ENCODE results near the gene EMC9. TPM values are rescaled to one million over a fixed set of nuclear protein-coding genes. Genes with fewer than 3 reads are reported as not detected.

The EMC9 gene
- total RNA-seq, 1 donor from 2014 or later: 17.1 TPM

- Histone ChIP-seq H3K4me3 (ENCODE audit: low read depth, low read length) (no peak overlapping the region), H3K27me3 (ENCODE audit: control insufficient read depth, insufficient read depth, low read length) (no peaks in the 10 kb centered on the region), H3K36me3 (ENCODE audit: control insufficient read depth, insufficient read depth, low read length) (peaks cover 10% of the 10 kb centered on the region)
- no peak for TF ChIP-seq CTCF (IDR thresholded peaks at IDR 0.05; ENCODE audit: insufficient read depth, low read length, poor library complexity, severe bottlenecking)
- no peak for DNase-seq (ENCODE audit: low read depth)
Observed at GRCh38 chr14:24183014-24183481, 41.7 kb upstream of the EMC9 start.

DNA sequence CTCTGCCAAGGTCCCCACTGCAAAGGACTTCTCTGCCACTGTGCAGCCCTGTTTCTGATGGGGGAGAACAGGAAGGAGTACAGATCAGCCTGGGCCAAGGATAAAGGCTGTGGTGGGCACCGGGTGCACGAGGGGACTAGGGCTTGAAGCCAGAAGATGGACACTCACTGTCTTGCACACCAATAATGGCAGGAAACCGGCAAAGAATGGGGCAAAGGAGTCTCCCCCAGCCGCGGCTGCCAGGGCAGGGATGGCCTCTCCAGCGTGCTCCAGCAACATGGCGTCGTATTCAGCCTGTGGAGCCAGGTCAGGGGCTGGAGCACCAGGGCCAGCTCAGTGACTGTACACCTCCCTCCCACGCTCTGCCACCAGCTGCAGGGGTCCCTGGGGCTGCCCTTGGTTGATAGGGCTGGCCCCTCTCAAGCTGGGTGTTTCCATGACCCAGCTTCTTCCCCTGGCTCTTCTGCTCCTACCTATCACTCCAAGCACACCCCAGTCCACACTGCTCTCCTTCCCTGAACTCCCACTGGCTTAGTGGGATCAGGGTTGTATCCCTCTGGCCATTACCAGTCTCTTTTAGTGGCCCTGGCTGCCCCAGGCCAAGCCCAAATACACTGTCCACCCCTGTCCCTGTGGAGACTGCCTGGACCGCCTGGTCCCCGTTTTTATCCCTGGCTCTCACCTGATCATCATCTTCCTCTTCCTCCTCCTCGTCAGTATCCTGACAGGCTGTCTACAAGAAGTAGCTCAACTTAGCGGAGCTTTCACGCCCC, 40.9 kb upstream of the EMC9 start:
- Histone ChIP-seq H3K36me3 (ENCODE audit: control insufficient read depth, insufficient read depth, low read length) (peaks cover 10% of the 10 kb centered on the region), H3K4me3 (ENCODE audit: low read depth, low read length) (no peak overlapping the region), H3K27me3 (ENCODE audit: control insufficient read depth, insufficient read depth, low read length) (no peaks in the 10 kb centered on the region)
- TF ChIP-seq CTCF (IDR thresholded peaks at IDR 0.05; ENCODE audit: insufficient read depth, low read length, poor library complexity, severe bottlenecking): no peak
- no peak for DNase-seq (ENCODE audit: low read depth)

GRCh38 chr14:24181371-24182077, 40.1 kb upstream of the EMC9 start:
- Histone ChIP-seq H3K4me3 (ENCODE audit: low read depth, low read length) (no peak overlapping the region), H3K27me3 (ENCODE audit: control insufficient read depth, insufficient read depth, low read length) (no peaks in the 10 kb centered on the region), H3K36me3 (ENCODE audit: control insufficient read depth, insufficient read depth, low read length) (peaks cover 11% of the 10 kb centered on the region)
- no peak for DNase-seq (ENCODE audit: low read depth)
- no peak for TF ChIP-seq CTCF (IDR thresholded peaks at IDR 0.05; ENCODE audit: insufficient read depth, low read length, poor library complexity, severe bottlenecking)

- peak; percentile 96 for DNase-seq (ENCODE audit: low read depth)
- TF ChIP-seq CTCF (IDR thresholded peaks at IDR 0.05; ENCODE audit: insufficient read depth, low read length, poor library complexity, severe bottlenecking): no peak
- no peak overlapping the region for H3K4me3 ChIP-seq (ENCODE audit: low read depth, low read length)
- no peaks in the 10 kb centered on the region for H3K27me3 ChIP-seq (ENCODE audit: control insufficient read depth, insufficient read depth, low read length)
- H3K36me3 ChIP-seq (ENCODE audit: control insufficient read depth, insufficient read depth, low read length): peaks cover 12% of the 10 kb centered on the region
Observed at GRCh38 chr14:24179961-24180796, 38.8 kb upstream of the EMC9 start.

DNA sequence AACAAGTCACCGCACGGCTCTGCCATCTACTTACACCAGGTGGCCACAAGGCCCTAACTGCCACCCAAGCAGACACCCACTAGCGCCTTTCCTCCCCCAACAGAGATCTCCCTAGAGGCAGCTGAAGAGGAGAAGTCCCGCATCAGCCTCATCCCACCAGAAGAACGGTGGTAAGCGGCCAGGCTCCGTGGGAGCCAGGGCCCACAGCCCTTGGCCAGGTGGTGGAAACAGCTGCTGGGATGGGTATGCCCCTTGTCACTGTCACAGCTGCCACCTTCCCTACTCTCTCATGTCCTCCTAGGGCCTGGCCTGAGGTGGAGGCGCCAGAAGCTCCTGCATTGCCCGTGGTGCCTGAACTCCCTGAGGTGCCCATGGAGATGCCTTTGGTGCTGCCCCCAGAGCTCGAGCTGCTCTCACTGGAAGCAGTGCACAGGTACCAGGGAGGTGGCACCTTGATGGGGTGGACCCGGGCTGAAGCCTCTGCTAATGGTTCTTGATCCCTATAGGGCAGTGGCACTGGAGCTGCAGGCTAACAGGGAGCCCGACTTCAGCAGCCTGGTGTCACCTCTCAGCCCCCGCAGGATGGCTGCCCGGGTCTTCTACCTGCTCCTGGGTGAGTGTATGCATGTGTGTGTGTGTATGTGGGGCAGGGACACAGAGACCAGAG, 38.0 kb upstream of the EMC9 start:
- no peak for TF ChIP-seq CTCF (IDR thresholded peaks at IDR 0.05; ENCODE audit: insufficient read depth, low read length, poor library complexity, severe bottlenecking)
- H3K4me3 ChIP-seq (ENCODE audit: low read depth, low read length): no peak overlapping the region
- H3K36me3 ChIP-seq (ENCODE audit: control insufficient read depth, insufficient read depth, low read length): peaks cover 12% of the 10 kb centered on the region
- DNase-seq (ENCODE audit: low read depth): no peak
- no peaks in the 10 kb centered on the region for H3K27me3 ChIP-seq (ENCODE audit: control insufficient read depth, insufficient read depth, low read length)

All from kidney epithelial cell (primary cell).